IMR-90 (cell line): ENCODE measurements around the gene CDH3. TPM values are rescaled to one million over a fixed set of nuclear protein-coding genes. Genes with fewer than 3 reads are reported as not detected.

Source experiments
- ATAC-seq: fragments of 200-7000 bp; cut with Tn5 transposase; 2 replicates; pipeline ENCODE4 v1.9.1; 2020; ENCODE audit warnings: low read depth, mild to moderate bottlenecking, moderate library complexity
- BruUV-seq: library from RNA; stranded (reverse); fragments of 400-500 nt; replicated peaks from 2 replicates; lab custom pipeline; 2021; lab: Mats Ljungman, UMichigan
- CTCF ChIA-PET: fragments of 300-600 bp; formaldehyde crosslinking; extraction: SDS; loops from one replicate; lab custom pipeline; 2021; ENCODE audit warnings: antibody characterized with exemption; lab: Yijun Ruan, JAX
- POLR2A ChIA-PET: fragments of 300-600 bp; sonication (Branson Sonifier 250); formaldehyde crosslinking; loops from one replicate; lab custom pipeline; 2022; ENCODE audit warnings: antibody characterized with exemption; ENCODE audit not compliant: unreplicated experiment; lab: Charles Lee
- DNase-seq: peaks from one replicate; pipeline ENCODE4 v3.0.0; 2013
- H2AFZ ChIP-seq: replicated peaks from 2 replicates; pipeline ENCODE3; 2013; ENCODE audit warnings: low read length, mild to moderate bottlenecking; ENCODE audit not compliant: poor library complexity
- H2AK5ac ChIP-seq: 2 replicates; pipeline ENCODE4 v1.6.1; 2013; ENCODE audit warnings: low read depth, low read length, inconsistent platforms
- H2AK9ac ChIP-seq: replicated peaks from 2 replicates; pipeline ENCODE3; 2013; ENCODE audit warnings: mild to moderate bottlenecking, low read depth, low read length, moderate library complexity; ENCODE audit not compliant: poor library complexity
- H2BK120ac ChIP-seq: 2 replicates; pipeline ENCODE4 v1.6.1; 2013; ENCODE audit warnings: low read depth, low read length, inconsistent platforms
- H2BK15ac ChIP-seq: 3 replicates; pipeline ENCODE4 v1.6.1; 2013; ENCODE audit warnings: low read depth, low read length, inconsistent platforms
- H2BK20ac ChIP-seq: 2 replicates; pipeline ENCODE4 v1.6.1; 2013; ENCODE audit warnings: low read depth, mild to moderate bottlenecking, inconsistent platforms, low read length, moderate library complexity
- H2BK5ac ChIP-seq: 2 replicates; pipeline ENCODE4 v1.6.1; 2013; ENCODE audit warnings: mild to moderate bottlenecking, low read depth, low read length, inconsistent platforms; ENCODE audit not compliant: poor library complexity, severe bottlenecking
- H3K14ac ChIP-seq: replicated peaks from 2 replicates; pipeline ENCODE4 v1.6.1; 2013; ENCODE audit warnings: low read depth, low read length, inconsistent platforms
- H3K18ac ChIP-seq: 2 replicates; pipeline ENCODE4 v1.6.1; 2013; ENCODE audit warnings: low read depth, low read length, control low read depth
- H3K23ac ChIP-seq: 2 replicates; pipeline ENCODE4 v1.6.1; 2013; ENCODE audit warnings: low read depth, low read length, inconsistent platforms
- H3K27ac ChIP-seq: 2 replicates; pipeline ENCODE4 v1.5.1; 2013; ENCODE audit warnings: mild to moderate bottlenecking, control low read depth, low read length; ENCODE audit not compliant: insufficient read depth
- H3K27me3 ChIP-seq: 2 replicates; pipeline ENCODE4 v1.6.1; 2013; ENCODE audit warnings: low read length; ENCODE audit not compliant: control insufficient read depth, insufficient read depth
- H3K36me3 ChIP-seq: 2 replicates; pipeline ENCODE4 v1.6.1; 2013; ENCODE audit warnings: low read length, mixed read lengths; ENCODE audit not compliant: control insufficient read depth, insufficient read depth
- H3K4ac ChIP-seq: 2 replicates; pipeline ENCODE4 v1.6.1; 2013; ENCODE audit warnings: low read depth, low read length, inconsistent platforms
- H3K4me1 ChIP-seq: 2 replicates; pipeline ENCODE4 v1.6.1; 2013; ENCODE audit warnings: low read length, mixed read lengths; ENCODE audit not compliant: control insufficient read depth, insufficient read depth
- H3K4me2 ChIP-seq: 2 replicates; pipeline ENCODE4 v1.6.1; 2013; ENCODE audit warnings: low read depth, mild to moderate bottlenecking, control low read depth, low read length, moderate library complexity
- H3K4me3 ChIP-seq: 2 replicates; pipeline ENCODE4 v1.5.1; 2013; ENCODE audit warnings: low read depth, mild to moderate bottlenecking, control low read depth, low read length, moderate library complexity; ENCODE audit not compliant: insufficient read depth
- H3K56ac ChIP-seq: 2 replicates; pipeline ENCODE4 v1.6.1; 2013; ENCODE audit warnings: low read length, inconsistent platforms; ENCODE audit not compliant: insufficient read depth; ENCODE audit errors: extremely low read depth
- H3K79me1 ChIP-seq, 2 experiments: 2 replicates each; pipeline ENCODE4 v1.6.1; 2013; ENCODE audit warnings: low read length in 2 of 2, inconsistent platforms in 1 of 2, low read depth in 1 of 2
- H3K9ac ChIP-seq: 2 replicates; pipeline ENCODE4 v1.6.1; 2013; ENCODE audit warnings: low read depth, low read length, control low read depth
- H3K9me1 ChIP-seq: 2 replicates; pipeline ENCODE4 v1.6.1; 2013; ENCODE audit warnings: low read length, inconsistent platforms; ENCODE audit not compliant: insufficient read depth
- H3K9me3 ChIP-seq: 2 replicates; pipeline ENCODE4 v1.6.1; 2013; ENCODE audit warnings: low read length; ENCODE audit not compliant: control insufficient read depth, insufficient read depth
- H4K20me1 ChIP-seq: 2 replicates; pipeline ENCODE4 v1.6.1; 2013; ENCODE audit warnings: low read length, inconsistent platforms; ENCODE audit not compliant: insufficient read depth
- H4K5ac ChIP-seq: 2 replicates; pipeline ENCODE4 v1.6.1; 2013; ENCODE audit warnings: mild to moderate bottlenecking, low read depth, low read length, control low read depth
- H4K8ac ChIP-seq, 2 experiments: 2 replicates each; pipeline ENCODE4 v1.6.1; 2013; ENCODE audit warnings: low read depth in 2 of 2, low read length in 2 of 2, control low read depth in 1 of 2, inconsistent platforms in 1 of 2
- H4K91ac ChIP-seq: 2 replicates; pipeline ENCODE4 v1.6.1; 2013; ENCODE audit warnings: low read depth, low read length, inconsistent platforms; ENCODE audit not compliant: insufficient read depth
- BHLHE40 ChIP-seq: fragments of 150-350 bp; IDR thresholded peaks from 2 replicates; pipeline ENCODE4 v1.6.1; 2016; ENCODE audit warnings: mild to moderate bottlenecking, low read depth, low read length
- CEBPB ChIP-seq: IDR thresholded peaks from 2 replicates; pipeline ENCODE4 v1.6.1; 2012; ENCODE audit warnings: low read depth, low read length, improper control_type of control experiment
- CHD1 ChIP-seq: IDR thresholded peaks from 2 replicates; pipeline ENCODE4 v1.6.1; 2012; ENCODE audit warnings: low read depth, low read length, improper control_type of control experiment
- CTCF ChIP-seq: conservative IDR thresholded peaks from 2 replicates; pipeline ENCODE4 v1.5.1; 2012; ENCODE audit warnings: mild to moderate bottlenecking, low read depth, low read length, improper control_type of control experiment
- ELK1 ChIP-seq: fragments of 150-350 bp; IDR thresholded peaks from 2 replicates; pipeline ENCODE4 v1.6.1; 2016; ENCODE audit warnings: low read depth, mild to moderate bottlenecking, low read length, moderate library complexity, borderline replicate concordance
- MAZ ChIP-seq: IDR thresholded peaks from 2 replicates; pipeline ENCODE4 v1.6.1; 2012; ENCODE audit warnings: low read depth, mild to moderate bottlenecking, low read length, improper control_type of control experiment, moderate library complexity, borderline replicate concordance
- RCOR1 ChIP-seq: IDR thresholded peaks from 2 replicates; pipeline ENCODE4 v1.6.1; 2012; ENCODE audit warnings: mild to moderate bottlenecking, low read length, improper control_type of control experiment; ENCODE audit not compliant: insufficient replicate concordance
- RFX5 ChIP-seq: IDR thresholded peaks from 2 replicates; pipeline ENCODE4 v1.8.0; 2012; ENCODE audit warnings: low read depth, mild to moderate bottlenecking, low read length, moderate library complexity
- SMC3 ChIP-seq: fragments of 150-350 bp; IDR thresholded peaks from 2 replicates; pipeline ENCODE4 v1.6.1; 2016; ENCODE audit warnings: low read depth, mild to moderate bottlenecking, antibody characterized with exemption, low read length, moderate library complexity
- USF2 ChIP-seq: fragments of 150-350 bp; IDR thresholded peaks from 2 replicates; pipeline ENCODE4 v1.6.1; 2017; ENCODE audit warnings: mild to moderate bottlenecking, antibody characterized with exemption, low read length, low read depth
- WGBS, 2 experiments: methylation state at CpG; one replicate each; pipeline versions ENCODE4 v1.1.5 to v1.1.7; 2013; ENCODE audit warnings: missing lambda C conversion rate in 2 of 2; ENCODE audit not compliant: insufficient read length in 1 of 2; ENCODE audit errors: extremely low coverage in 2 of 2; 5-methylcytosine and 5-hydroxymethylcytosine counted together
- dilution Hi-C: fragments of 300-500 bp; cut with HindIII; formaldehyde crosslinking; loops from one replicate; pipeline ENCODE4 v1.14.3; 2018; ENCODE audit warnings: low sequenced_read_pairs; ENCODE audit not compliant: unreplicated experiment
- in situ Hi-C: fragments of 300-500 bp; cut with MboI; formaldehyde crosslinking; loops from 3 replicates; pipeline ENCODE4 v1.14.3; 2019; ENCODE audit warnings: low sequenced_read_pairs, inconsistent platforms, mixed read lengths
- intact Hi-C: fragments of 100-400 bp; cut with micrococcal nuclease; formaldehyde crosslinking; loops from 2 replicates; pipeline ENCODE4 v1.10.0; 2022
- polyA plus RNA-seq, 3 experiments: library from polyadenylated mRNA; depleted of rRNA; stranded (reverse); fragments of >200 nt; gene quantifications; 2 replicates each; pipeline ENCODE4 v1.2.3, GENCODE V29; 2012; ENCODE audit warnings: low replicate concordance in 1 of 3
- total RNA-seq: library from RNA; depleted of rRNA; stranded (reverse); fragments of >200 nt; gene quantifications from 2 replicates; pipeline ENCODE4 v1.2.3, GENCODE V29; 2012

The CDH3 gene
- total and polyA plus RNA-seq, 2 of the 4 experiments (the other 2 are of a cell fraction), result not detected

- Histone ChIP-seq H4K5ac (no peak overlapping the region), H3K79me1 (no peaks in the 10 kb centered on the region), H3K4me1 (no peaks in the 10 kb centered on the region), H2BK20ac (no peak overlapping the region), H3K23ac (no peak overlapping the region), H2BK5ac (no peak overlapping the region), H3K27ac (no peak overlapping the region), H4K91ac (no peak overlapping the region), H3K14ac (no peak overlapping the region), H3K4me3 (no peak overlapping the region), H3K9me3 (no peaks in the 10 kb centered on the region; the same call in 1 of the 2 replicates), H3K36me3 (no peaks in the 10 kb centered on the region), H3K27me3 (peaks cover 13% of the 10 kb centered on the region), H3K9ac (no peak overlapping the region), H4K8ac (no peak overlapping the region), H2AK9ac (no peak overlapping the region), H3K9me1 (no peaks in the 10 kb centered on the region), H3K56ac (no peak overlapping the region), H2AFZ (no peak overlapping the region), H4K20me1 (no peaks in the 10 kb centered on the region), H2BK120ac (no peak overlapping the region), H3K18ac (no peak overlapping the region), H2BK15ac (no peak overlapping the region), H2AK5ac (no peak overlapping the region), H3K4ac (no peak overlapping the region), H3K4me2 (no peak overlapping the region)
- CTCF ChIA-PET, result no interaction called here
- DNase-seq (no peak), ATAC-seq (no peak)
- no peak for TF ChIP-seq MAZ
- no peak for TF ChIP-seq BHLHE40
- TF ChIP-seq RFX5, result no peak
- no peak for TF ChIP-seq ELK1
- TF ChIP-seq CEBPB, result no peak
- no peak for TF ChIP-seq CTCF
- TF ChIP-seq RCOR1, result no peak
- no peak for TF ChIP-seq SMC3
- no peak for TF ChIP-seq USF2
- no peak for TF ChIP-seq CHD1
- dilution Hi-C loops (no loop called here), in situ Hi-C loops (no loop called here), intact Hi-C loops (no loop called here)
- BruUV-seq, result no TSS peak
- no CpG with 5 or more reads among the region's 5 CpGs for WGBS, 2 experiments
- POLR2A ChIA-PET, result no interaction called here
Measured at GRCh38 chr16:68715471-68715870, 70.4 kb downstream of the CDH3 start.
